ENCODE measurements around the gene P2RY2.

Gene P2RY2

GRCh38 chr11:73284106-73284505 is 66.0 kb downstream of the P2RY2 start:
- DNase-seq (ENCODE audit: low spot score): no peak

GRCh38 chr11:73285721-73286120 is 67.6 kb downstream of the P2RY2 start:
- no peak for DNase-seq (ENCODE audit: low spot score)
